GM12878 (cell line): ENCODE data around the gene CHURC1. TPM values are rescaled to one million over a fixed set of nuclear protein-coding genes. Genes with fewer than 3 reads are reported as not detected.

ENCODE experiments used
- ATAC-seq: fragments of 200-7000 bp; cut with Tn5 transposase; 3 replicates; pipeline ENCODE4 v1.9.1; 2020; ENCODE audit warnings: mild to moderate bottlenecking, moderate library complexity
- BruUV-seq: library from RNA; stranded (reverse); fragments of 400-500 nt; replicated peaks from 2 replicates; lab custom pipeline; 2021; lab: Mats Ljungman, UMichigan
- CTCF ChIA-PET: fragments of 300-600 bp; sonication (Branson Sonifier 250); formaldehyde crosslinking; extraction: SDS; loops from one replicate; lab custom pipeline; 2021; ENCODE audit warnings: inconsistent platforms; lab: Yijun Ruan, JAX
- POLR2A ChIA-PET: fragments of 350-600 bp; formaldehyde crosslinking; extraction: SDS; loops from one replicate; lab custom pipeline; 2021; ENCODE audit warnings: inconsistent platforms; lab: Charles Lee
- RAD21 ChIA-PET: fragments of 300-600 bp; sonication (Branson Sonifier 250); formaldehyde crosslinking; loops from one replicate; lab custom pipeline; 2023; ENCODE audit warnings: antibody characterized with exemption; ENCODE audit not compliant: unreplicated experiment; lab: Charles Lee
- SMC1A ChIA-PET: fragments of 300-600 bp; sonication (Branson Sonifier 250); formaldehyde crosslinking; loops from one replicate; lab custom pipeline; 2023; ENCODE audit not compliant: unreplicated experiment, uncharacterized antibody; lab: Charles Lee
- DNase-seq: peaks from one replicate; pipeline ENCODE4 v3.0.0-alpha.2; 2011; ENCODE audit warnings: low read depth, low spot score
- FAIRE-seq: peaks from 3 replicates; lab custom pipeline; 2011; peaks lifted over from hg19 to GRCh38; lab: Jason Lieb, UNC
- H2AFZ ChIP-seq: 2 replicates; pipeline ENCODE4 v1.6.0; 2011; ENCODE audit warnings: low read depth, low read length, control low read depth; ENCODE audit not compliant: control insufficient read depth
- H3K27ac ChIP-seq: 2 replicates; pipeline ENCODE4 v1.5.1; 2011; ENCODE audit warnings: control low read depth; ENCODE audit not compliant: control insufficient read depth, insufficient read depth
- H3K27me3 ChIP-seq, 2 experiments: replicated peaks in 1 of 2; 2 replicates each; pipeline versions ENCODE4 v1.6.0 to v1.6.1; 2011; ENCODE audit warnings: low read length in 1 of 2; ENCODE audit not compliant: control insufficient read depth in 2 of 2, insufficient read depth in 2 of 2
- H3K36me3 ChIP-seq, 2 experiments: 2 replicates each; pipeline ENCODE4 v1.5.1; 2011; ENCODE audit warnings: low read length in 1 of 2; ENCODE audit not compliant: control insufficient read depth in 2 of 2, insufficient read depth in 2 of 2
- H3K4me1 ChIP-seq: 2 replicates; pipeline ENCODE4 v1.6.1; 2011; ENCODE audit warnings: mild to moderate bottlenecking, low read length, moderate library complexity, mixed read lengths; ENCODE audit not compliant: control insufficient read depth, insufficient read depth
- H3K4me2 ChIP-seq: 2 replicates; pipeline ENCODE4 v1.6.0; 2011; ENCODE audit warnings: control low read depth; ENCODE audit not compliant: control insufficient read depth, insufficient read depth
- H3K4me3 ChIP-seq: fragments of 200-600 bp; sonication (generic); 2 replicates; pipeline ENCODE4 v1.5.1; 2016
- H3K79me2 ChIP-seq: 2 replicates; pipeline ENCODE4 v1.6.0; 2011; ENCODE audit warnings: low read length; ENCODE audit not compliant: control insufficient read depth, insufficient read depth
- H3K9ac ChIP-seq: 2 replicates; pipeline ENCODE4 v1.8.0; 2011; ENCODE audit warnings: low read length, control low read depth, mixed read lengths; ENCODE audit not compliant: control insufficient read depth, insufficient read depth
- H3K9me3 ChIP-seq: replicated peaks from 3 replicates; pipeline ENCODE4 v1.5.1; 2011; ENCODE audit warnings: mild to moderate bottlenecking, low read length; ENCODE audit not compliant: control insufficient read depth, insufficient read depth
- H4K20me1 ChIP-seq: 2 replicates; pipeline ENCODE4 v1.6.0; 2011; ENCODE audit not compliant: control insufficient read depth, insufficient read depth
- GATAD2B ChIP-seq: fragments of 450-650 bp; conservative IDR thresholded peaks from 2 replicates; pipeline ENCODE4 v1.6.1; 2017; ENCODE audit warnings: low read depth, mild to moderate bottlenecking, moderate library complexity
- JUND ChIP-seq: IDR thresholded peaks from 2 replicates; pipeline ENCODE4 v1.6.1; 2012; ENCODE audit warnings: low read depth, mild to moderate bottlenecking, low read length, improper control_type of control experiment, moderate library complexity
- NFYB ChIP-seq: IDR thresholded peaks from 2 replicates; pipeline ENCODE4 v1.6.1; 2011; ENCODE audit warnings: low read depth, mild to moderate bottlenecking, low read length, improper control_type of control experiment, moderate library complexity; ENCODE audit not compliant: insufficient read depth
- WGBS: methylation state at CpG from one replicate; pipeline ENCODE4 v1.1.6; 2016; ENCODE audit warnings: low lambda C conversion rate; ENCODE audit not compliant: insufficient replicate concordance, insufficient coverage; ENCODE audit errors: missing lambda C conversion rate; 5-methylcytosine and 5-hydroxymethylcytosine counted together
- in situ Hi-C: fragments of 300-500 bp; cut with MboI; formaldehyde crosslinking; loops from 9 replicates; pipeline ENCODE4 v1.14.3; 2018; ENCODE audit warnings: mixed read lengths
- intact Hi-C: fragments of 100-400 bp; cut with micrococcal nuclease; formaldehyde crosslinking; loops from one replicate; pipeline ENCODE4 v1.14.2; 2022; ENCODE audit not compliant: unreplicated experiment
- polyA plus RNA-seq, 11 experiments: library from polyadenylated mRNA; depleted of rRNA in 4 of 11; unstranded in 6 of 11; stranded (reverse) in 5 of 11; fragments of >200 nt; fragmentation: Nextera tagmentation in 4 of 11; fragmentation: Illumina TruSeq in 1 of 11; extraction: Ambion mirVana in 4 of 11; extraction: Trizol in 1 of 11; gene quantifications; 1 replicate in 1 of 11; 2 replicates in 10 of 11; pipeline versions ENCODE4 v1.2.1 to v1.2.3, GENCODE V29; 2011 to 2016; ENCODE audit warnings: inconsistent platforms in 2 of 11, missing spikeins in 2 of 11, low read depth in 1 of 11
- total RNA-seq, 4 experiments: library from RNA; depleted of rRNA in 3 of 4; stranded (reverse); fragments of >200 nt in 3 of 4; fragmentation: Illumina TruSeq in 1 of 4; extraction: Trizol in 1 of 4; gene quantifications; 2 replicates each; pipeline versions ENCODE4 v1.2.1 to v1.2.3, GENCODE V29; 2013 to 2021
- TF ChIP-seq, protein P1 (sequence below): fragments of 150-350 bp; IDR thresholded peaks from 2 replicates; pipeline ENCODE4 v1.6.1; 2016; ENCODE audit warnings: low read depth, low read length
- TF ChIP-seq, protein P2 (sequence below): fragments of 150-350 bp; IDR thresholded peaks from 2 replicates; pipeline ENCODE4 v1.6.1; 2014; ENCODE audit warnings: mild to moderate bottlenecking, low read depth, low read length
- TF ChIP-seq, protein P3 (sequence below): fragments of 450-650 bp; IDR thresholded peaks from 2 replicates; pipeline ENCODE4 v1.6.1; 2016; ENCODE audit warnings: mild to moderate bottlenecking
- TF ChIP-seq, protein P4 (sequence below): fragments of 450-650 bp; IDR thresholded peaks from 2 replicates; pipeline ENCODE4 v1.6.1; 2018; ENCODE audit warnings: borderline replicate concordance, mild to moderate bottlenecking; ENCODE audit not compliant: partially characterized antibody

Gene CHURC1
- total and polyA plus RNA-seq, 10 of the 15 experiments (the other 5 are each of a cell fraction or from before 2014, with no cell fraction given) = 41.0 to 421 (median 140) TPM

DNA sequence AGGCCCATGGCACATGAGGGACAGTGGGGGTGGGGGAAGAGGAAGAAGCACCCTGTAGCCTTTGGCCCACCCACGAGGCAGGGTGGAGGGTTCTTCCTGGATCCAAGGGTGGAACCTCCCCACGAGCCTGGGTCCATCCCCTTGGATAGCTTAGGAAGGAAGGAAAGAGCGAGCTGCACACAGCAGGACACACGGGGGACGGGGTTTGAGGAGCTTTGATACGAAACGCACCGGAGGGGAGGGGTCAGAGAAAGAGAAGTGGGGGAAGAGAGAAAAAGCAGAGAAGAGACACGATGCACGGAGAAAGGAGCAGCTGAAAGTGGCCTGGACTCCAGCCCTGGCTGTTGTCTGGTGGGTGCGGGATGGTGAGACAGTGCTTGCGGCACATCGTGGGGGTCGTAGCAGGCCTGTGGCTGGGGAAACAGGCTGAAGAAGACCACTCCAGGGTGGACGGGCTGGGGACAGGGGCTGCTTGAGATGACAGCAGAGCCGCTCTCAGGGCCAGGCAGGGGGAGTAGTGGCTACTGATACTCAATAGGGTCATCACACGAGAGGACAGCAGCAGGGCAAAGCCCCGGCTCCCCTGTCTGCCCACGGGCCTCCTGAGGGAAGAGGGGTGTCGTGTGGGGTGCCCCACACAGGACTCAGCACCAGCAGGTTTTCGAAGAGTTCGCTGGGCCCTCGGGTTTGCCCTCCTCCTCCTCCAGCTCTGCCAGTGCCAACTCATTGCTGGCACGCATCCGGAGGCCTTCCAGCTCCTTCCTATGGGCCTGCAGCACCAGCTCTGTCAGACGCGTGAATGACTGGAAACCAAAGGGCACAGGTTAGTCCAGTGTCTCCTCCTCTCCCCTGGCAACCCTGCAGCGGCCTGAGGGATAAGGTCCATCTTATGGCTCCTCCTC lies 33.7 kb downstream of the CHURC1 start (continued):
- TF ChIP-seq, protein P1, sequence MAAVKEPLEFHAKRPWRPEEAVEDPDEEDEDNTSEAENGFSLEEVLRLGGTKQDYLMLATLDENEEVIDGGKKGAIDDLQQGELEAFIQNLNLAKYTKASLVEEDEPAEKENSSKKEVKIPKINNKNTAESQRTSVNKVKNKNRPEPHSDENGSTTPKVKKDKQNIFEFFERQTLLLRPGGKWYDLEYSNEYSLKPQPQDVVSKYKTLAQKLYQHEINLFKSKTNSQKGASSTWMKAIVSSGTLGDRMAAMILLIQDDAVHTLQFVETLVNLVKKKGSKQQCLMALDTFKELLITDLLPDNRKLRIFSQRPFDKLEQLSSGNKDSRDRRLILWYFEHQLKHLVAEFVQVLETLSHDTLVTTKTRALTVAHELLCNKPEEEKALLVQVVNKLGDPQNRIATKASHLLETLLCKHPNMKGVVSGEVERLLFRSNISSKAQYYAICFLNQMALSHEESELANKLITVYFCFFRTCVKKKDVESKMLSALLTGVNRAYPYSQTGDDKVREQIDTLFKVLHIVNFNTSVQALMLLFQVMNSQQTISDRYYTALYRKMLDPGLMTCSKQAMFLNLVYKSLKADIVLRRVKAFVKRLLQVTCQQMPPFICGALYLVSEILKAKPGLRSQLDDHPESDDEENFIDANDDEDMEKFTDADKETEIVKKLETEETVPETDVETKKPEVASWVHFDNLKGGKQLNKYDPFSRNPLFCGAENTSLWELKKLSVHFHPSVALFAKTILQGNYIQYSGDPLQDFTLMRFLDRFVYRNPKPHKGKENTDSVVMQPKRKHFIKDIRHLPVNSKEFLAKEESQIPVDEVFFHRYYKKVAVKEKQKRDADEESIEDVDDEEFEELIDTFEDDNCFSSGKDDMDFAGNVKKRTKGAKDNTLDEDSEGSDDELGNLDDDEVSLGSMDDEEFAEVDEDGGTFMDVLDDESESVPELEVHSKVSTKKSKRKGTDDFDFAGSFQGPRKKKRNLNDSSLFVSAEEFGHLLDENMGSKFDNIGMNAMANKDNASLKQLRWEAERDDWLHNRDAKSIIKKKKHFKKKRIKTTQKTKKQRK = no peak
- TF ChIP-seq, protein P2, sequence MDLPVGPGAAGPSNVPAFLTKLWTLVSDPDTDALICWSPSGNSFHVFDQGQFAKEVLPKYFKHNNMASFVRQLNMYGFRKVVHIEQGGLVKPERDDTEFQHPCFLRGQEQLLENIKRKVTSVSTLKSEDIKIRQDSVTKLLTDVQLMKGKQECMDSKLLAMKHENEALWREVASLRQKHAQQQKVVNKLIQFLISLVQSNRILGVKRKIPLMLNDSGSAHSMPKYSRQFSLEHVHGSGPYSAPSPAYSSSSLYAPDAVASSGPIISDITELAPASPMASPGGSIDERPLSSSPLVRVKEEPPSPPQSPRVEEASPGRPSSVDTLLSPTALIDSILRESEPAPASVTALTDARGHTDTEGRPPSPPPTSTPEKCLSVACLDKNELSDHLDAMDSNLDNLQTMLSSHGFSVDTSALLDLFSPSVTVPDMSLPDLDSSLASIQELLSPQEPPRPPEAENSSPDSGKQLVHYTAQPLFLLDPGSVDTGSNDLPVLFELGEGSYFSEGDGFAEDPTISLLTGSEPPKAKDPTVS = no peak

DNA sequence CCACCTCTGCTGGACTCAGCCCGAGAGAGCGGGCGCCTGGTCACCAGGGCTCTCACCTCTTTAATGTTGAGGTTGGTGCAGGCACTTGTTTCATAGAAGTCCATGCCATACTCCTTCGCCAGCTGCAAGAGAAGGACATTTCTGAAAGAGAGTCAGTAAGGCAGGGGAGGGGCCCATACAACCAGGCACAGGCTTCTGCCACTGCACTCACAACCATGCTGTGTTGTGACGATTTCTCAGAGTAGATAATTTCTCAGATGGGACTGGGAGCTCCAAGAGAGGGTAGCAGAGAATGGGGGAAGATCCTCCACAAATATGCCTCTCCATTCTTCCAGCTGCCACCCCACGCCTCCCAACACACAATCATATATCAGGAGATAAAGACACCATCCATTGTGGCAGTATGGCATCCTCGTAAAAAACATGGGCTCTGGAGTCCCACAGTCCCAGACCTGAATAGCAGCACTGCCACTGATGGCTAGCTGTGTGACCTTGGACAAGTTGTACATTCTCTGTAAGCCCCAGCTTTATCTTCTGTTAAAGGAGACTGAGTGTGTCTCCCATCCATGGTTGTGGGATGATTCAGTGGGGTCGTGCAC lies 34.5 kb downstream of the CHURC1 start:
- 92% methylated on average over 8 of the region's 8 CpGs for WGBS
- in situ Hi-C loops (no loop called here), intact Hi-C loops (no loop called here)
- Histone ChIP-seq H3K27me3 (no peaks in the 10 kb centered on the region), H3K79me2 (no peaks in the 10 kb centered on the region), H2AFZ (no peak overlapping the region), H4K20me1 (no peaks in the 10 kb centered on the region), H3K9me3 (no peaks in the 10 kb centered on the region), H3K4me2 (no peak overlapping the region), H3K36me3 (no peaks in the 10 kb centered on the region), H3K4me1 (peaks cover 19% of the 10 kb centered on the region), H3K9ac (no peak overlapping the region), H3K4me3 (no peak overlapping the region), H3K27ac (no peak overlapping the region)
- no peak for ATAC-seq
- no peak for FAIRE-seq
- BruUV-seq = no TSS peak
- RAD21 ChIA-PET = no interaction called here
- SMC1A ChIA-PET = no interaction called here
- DNase-seq = no peak
- CTCF ChIA-PET = no interaction called here
- POLR2A ChIA-PET = interaction anchor here (0.6 kb wide), 1 partner anchor 404 kb away, joined by 3 read pairs; no protein-coding TSS in a partner anchor
- TF ChIP-seq JUND (no peak), GATAD2B (no peak), NFYB (no peak)
- TF ChIP-seq, protein P3, sequence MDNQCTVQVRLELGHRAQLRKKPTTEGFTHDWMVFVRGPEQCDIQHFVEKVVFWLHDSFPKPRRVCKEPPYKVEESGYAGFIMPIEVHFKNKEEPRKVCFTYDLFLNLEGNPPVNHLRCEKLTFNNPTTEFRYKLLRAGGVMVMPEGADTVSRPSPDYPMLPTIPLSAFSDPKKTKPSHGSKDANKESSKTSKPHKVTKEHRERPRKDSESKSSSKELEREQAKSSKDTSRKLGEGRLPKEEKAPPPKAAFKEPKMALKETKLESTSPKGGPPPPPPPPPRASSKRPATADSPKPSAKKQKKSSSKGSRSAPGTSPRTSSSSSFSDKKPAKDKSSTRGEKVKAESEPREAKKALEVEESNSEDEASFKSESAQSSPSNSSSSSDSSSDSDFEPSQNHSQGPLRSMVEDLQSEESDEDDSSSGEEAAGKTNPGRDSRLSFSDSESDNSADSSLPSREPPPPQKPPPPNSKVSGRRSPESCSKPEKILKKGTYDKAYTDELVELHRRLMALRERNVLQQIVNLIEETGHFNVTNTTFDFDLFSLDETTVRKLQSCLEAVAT = no peak
- TF ChIP-seq, protein P4, sequence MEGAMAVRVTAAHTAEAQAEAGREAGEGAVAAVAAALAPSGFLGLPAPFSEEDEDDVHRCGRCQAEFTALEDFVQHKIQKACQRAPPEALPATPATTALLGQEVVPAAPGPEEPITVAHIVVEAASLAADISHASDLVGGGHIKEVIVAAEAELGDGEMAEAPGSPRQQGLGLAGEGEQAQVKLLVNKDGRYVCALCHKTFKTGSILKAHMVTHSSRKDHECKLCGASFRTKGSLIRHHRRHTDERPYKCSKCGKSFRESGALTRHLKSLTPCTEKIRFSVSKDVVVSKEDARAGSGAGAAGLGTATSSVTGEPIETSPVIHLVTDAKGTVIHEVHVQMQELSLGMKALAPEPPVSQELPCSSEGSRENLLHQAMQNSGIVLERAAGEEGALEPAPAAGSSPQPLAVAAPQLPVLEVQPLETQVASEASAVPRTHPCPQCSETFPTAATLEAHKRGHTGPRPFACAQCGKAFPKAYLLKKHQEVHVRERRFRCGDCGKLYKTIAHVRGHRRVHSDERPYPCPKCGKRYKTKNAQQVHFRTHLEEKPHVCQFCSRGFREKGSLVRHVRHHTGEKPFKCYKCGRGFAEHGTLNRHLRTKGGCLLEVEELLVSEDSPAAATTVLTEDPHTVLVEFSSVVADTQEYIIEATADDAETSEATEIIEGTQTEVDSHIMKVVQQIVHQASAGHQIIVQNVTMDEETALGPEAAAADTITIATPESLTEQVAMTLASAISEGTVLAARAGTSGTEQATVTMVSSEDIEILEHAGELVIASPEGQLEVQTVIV = no peak
